Omental fat pad (tissue), 4 donors: Measurements from ENCODE around the gene AADAT. TPM values are rescaled to one million over a fixed set of nuclear protein-coding genes. Genes with fewer than 3 reads are reported as not detected.

ENCODE experiments used
- ATAC-seq: fragments of 150-250 bp; one replicate; pipeline ENCODE4 v1.9.1; 2016; ENCODE audit warnings: mild to moderate bottlenecking, moderate library complexity; ENCODE audit not compliant: low FRiP score
- DNase-seq: peaks from one replicate; pipeline ENCODE4 v3.0.0-alpha.2; 2019; ENCODE audit warnings: low spot score
- CTCF ChIP-seq, 3 donors: fragments of 450-650 bp; IDR thresholded peaks; one replicate each; pipeline ENCODE4 v1.5.1; 2016 to 2017; ENCODE audit warnings: antibody characterized with exemption in 3 of 3, mild to moderate bottlenecking in 3 of 3, moderate library complexity in 2 of 3
- total RNA-seq, 4 donors: library from RNA; depleted of rRNA; stranded (reverse); fragments of >200 nt; gene quantifications; one replicate each; pipeline ENCODE4 v1.1.0, GENCODE V29; 2016

AADAT gene
- total RNA-seq, 4 donors from 2014 or later, result 1.9 to 4.7 (median 3.8) TPM

GRCh38 chr4:170091069-170091696, 1.4 kb upstream of the AADAT start:
- DNase-seq (no peak), ATAC-seq (no peak)
- TF ChIP-seq CTCF (IDR thresholded peaks at IDR 0.05), result no peak

- no peak for DNase-seq
- no peak for TF ChIP-seq CTCF (IDR thresholded peaks at IDR 0.05)
- no peak for ATAC-seq
Observed at GRCh38 chr4:170090352-170091052, 746 bp upstream of the AADAT start.

GRCh38 chr4:170089274-170089667, 485 bp downstream of the AADAT start:
- DNase-seq (no peak), ATAC-seq (peak; percentile 58)
- TF ChIP-seq CTCF (IDR thresholded peaks at IDR 0.05), result no peak

GRCh38 chr4:170088716-170089115, 1.0 kb downstream of the AADAT start:
- TF ChIP-seq CTCF (IDR thresholded peaks at IDR 0.05), result no peak
- no peak for ATAC-seq

GRCh38 chr4:170087163-170087700, 2.5 kb downstream of the AADAT start:
- ATAC-seq (no peak), DNase-seq (no peak)
- no peak for TF ChIP-seq CTCF (IDR thresholded peaks at IDR 0.05)

More at GRCh38 chr4:170088716-170089115, 1.0 kb downstream of the AADAT start:
- DNase-seq, result no peak

- no peak for ATAC-seq
- TF ChIP-seq CTCF (IDR thresholded peaks at IDR 0.05), result no peak
- no peak for DNase-seq
Observed at GRCh38 chr4:170083541-170083940, 6.2 kb downstream of the AADAT start.

GRCh38 chr4:170080496-170080895, 9.3 kb downstream of the AADAT start:
- ATAC-seq (no peak), DNase-seq (no peak)
- TF ChIP-seq CTCF (IDR thresholded peaks at IDR 0.05), result no peak
